IPS DF 4.7 (cell line): ENCODE results near the gene VTA1.
"Not testable (repeated sequence)": the region's sequence is repeated elsewhere in the genome, so short reads cannot be mapped to it uniquely, and the experiment has no call there.

Experiments used
- DNase-seq: peaks from one replicate; pipeline ENCODE4 v3.0.0-alpha.2; 2013; ENCODE audit warnings: low spot score; ENCODE audit errors: extremely low read depth

Gene VTA1

GRCh38 chr6:142225552-142225951, 78.5 kb downstream of the VTA1 start:
- no peak for DNase-seq

GRCh38 chr6:142226731-142227130, 79.7 kb downstream of the VTA1 start:
- DNase-seq: no peak

GRCh38 chr6:142229518-142230270, 82.6 kb downstream of the VTA1 start:
- DNase-seq: not testable (repeated sequence)

- DNase-seq: peak; percentile 68
Measured at GRCh38 chr6:142232206-142233044, 85.4 kb downstream of the VTA1 start.

GRCh38 chr6:142233945-142234682, 87.1 kb downstream of the VTA1 start:
- no peak for DNase-seq

GRCh38 chr6:142235272-142235671, 88.2 kb downstream of the VTA1 start:
- no peak for DNase-seq

- no peak for DNase-seq
Measured at GRCh38 chr6:142235791-142236190, 88.7 kb downstream of the VTA1 start.

- no peak for DNase-seq
Measured at GRCh38 chr6:142236691-142237090, 89.6 kb downstream of the VTA1 start.

GRCh38 chr6:142238881-142239280, 91.8 kb downstream of the VTA1 start:
- DNase-seq: no peak

- DNase-seq: no peak
Measured at GRCh38 chr6:142240179-142240578, 93.1 kb downstream of the VTA1 start.

- DNase-seq: no peak
Measured at GRCh38 chr6:142241061-142241460, 94.0 kb downstream of the VTA1 start.

GRCh38 chr6:142242269-142242668, 95.2 kb downstream of the VTA1 start:
- DNase-seq: no peak

- no peak for DNase-seq
Measured at GRCh38 chr6:142246960-142247359, 99.9 kb downstream of the VTA1 start.

GRCh38 chr6:142249266-142249665, 102.2 kb downstream of the VTA1 start:
- no peak for DNase-seq

- no peak for DNase-seq
Measured at GRCh38 chr6:142251930-142252445, 104.9 kb downstream of the VTA1 start.

GRCh38 chr6:142254513-142254912, 107.5 kb downstream of the VTA1 start:
- DNase-seq: no peak

- no peak for DNase-seq
Measured at GRCh38 chr6:142255785-142256184, 108.7 kb downstream of the VTA1 start.

- DNase-seq: no peak
Measured at GRCh38 chr6:142258305-142258704, 111.2 kb downstream of the VTA1 start.

GRCh38 chr6:142258757-142259156, 111.7 kb downstream of the VTA1 start:
- DNase-seq: no peak

- no peak for DNase-seq
Measured at GRCh38 chr6:142260748-142261147, 113.7 kb downstream of the VTA1 start.

- DNase-seq: no peak
Measured at GRCh38 chr6:142262231-142262630, 115.2 kb downstream of the VTA1 start.

- DNase-seq: no peak
Measured at GRCh38 chr6:142265476-142265875, 118.4 kb downstream of the VTA1 start.
